H1 (cell line): ENCODE results near the gene CGB3. TPM values are rescaled to one million over a fixed set of nuclear protein-coding genes. Genes with fewer than 3 reads are reported as not detected.

Experiments used
- ATF3 ChIP-seq: IDR thresholded peaks from 2 replicates; pipeline ENCODE4 v1.6.1; 2011; ENCODE audit warnings: low read depth, mild to moderate bottlenecking, low read length; ENCODE audit not compliant: insufficient read depth
- BCL11A ChIP-seq, 2 experiments: IDR thresholded peaks; one replicate each; pipeline ENCODE4 v1.6.1; 2011; ENCODE audit warnings: low read depth in 2 of 2, low read length in 2 of 2, mild to moderate bottlenecking in 2 of 2
- CEBPB ChIP-seq: IDR thresholded peaks from 2 replicates; pipeline ENCODE4 v1.6.1; 2012; ENCODE audit warnings: low read depth, low read length
- CHD1 ChIP-seq: IDR thresholded peaks from 2 replicates; pipeline ENCODE4 v1.6.1; 2012; ENCODE audit warnings: low read depth, low read length, improper control_type of control experiment
- CHD2 ChIP-seq: IDR thresholded peaks from 2 replicates; pipeline ENCODE4 v1.6.1; 2012; ENCODE audit warnings: low read length, improper control_type of control experiment
- CTCF ChIP-seq, 3 experiments: IDR thresholded peaks; 1 replicate in 2 of 3; 2 replicates in 1 of 3; pipeline versions ENCODE4 v1.5.1 to v1.6.1; 2011; ENCODE audit warnings: low read length in 3 of 3, mild to moderate bottlenecking in 3 of 3, inconsistent platforms in 2 of 3, low read depth in 1 of 3, moderate library complexity in 1 of 3; ENCODE audit not compliant: insufficient read depth in 1 of 3; ENCODE audit errors: control extremely low read depth in 1 of 3
- EGR1 ChIP-seq: IDR thresholded peaks from 2 replicates; pipeline ENCODE4 v1.6.1; 2011; ENCODE audit warnings: low read depth, low read length, borderline replicate concordance
- GABPA ChIP-seq: IDR thresholded peaks from 2 replicates; pipeline ENCODE4 v1.6.1; 2011; ENCODE audit warnings: mild to moderate bottlenecking, low read length, moderate library complexity, borderline replicate concordance; ENCODE audit not compliant: insufficient read depth
- NRF1 ChIP-seq: IDR thresholded peaks from 2 replicates; pipeline ENCODE4 v1.6.1; 2011; ENCODE audit warnings: mild to moderate bottlenecking, low read depth, low read length, improper control_type of control experiment
- POLR2A ChIP-seq, 2 experiments: IDR thresholded peaks; 1 replicate in 1 of 2; 2 replicates in 1 of 2; pipeline ENCODE4 v1.6.1; 2011; ENCODE audit warnings: low read depth in 2 of 2, low read length in 2 of 2, mild to moderate bottlenecking in 2 of 2; ENCODE audit errors: control extremely low read depth in 1 of 2
- SAP30 ChIP-seq: fragments of 300-600 bp; sonication (generic); IDR thresholded peaks from 2 replicates; pipeline ENCODE4 v1.7.1; 2012; ENCODE audit warnings: low read length, moderate library complexity, mild to moderate bottlenecking, inconsistent platforms; ENCODE audit not compliant: insufficient read depth, insufficient replicate concordance
- SRF ChIP-seq: IDR thresholded peaks from 2 replicates; pipeline ENCODE4 v1.6.1; 2011; ENCODE audit warnings: mild to moderate bottlenecking, low read depth, low read length, moderate library complexity
- TAF7 ChIP-seq: optimal IDR thresholded peaks from 2 replicates; pipeline ENCODE3; 2011; ENCODE audit warnings: low read depth, mild to moderate bottlenecking, inconsistent platforms, low read length, moderate library complexity, borderline replicate concordance
- TBP ChIP-seq: IDR thresholded peaks from 2 replicates; pipeline ENCODE4 v1.6.1; 2011; ENCODE audit warnings: low read depth, low read length, improper control_type of control experiment
- YY1 ChIP-seq: IDR thresholded peaks from 2 replicates; pipeline ENCODE4 v1.6.1; 2011; ENCODE audit warnings: low read depth, mild to moderate bottlenecking, low read length
- ZNF274 ChIP-seq: IDR thresholded peaks from 2 replicates; pipeline ENCODE4 v1.7.0; 2012; ENCODE audit warnings: low read length, borderline replicate concordance; ENCODE audit errors: extremely low read depth
- polyA plus RNA-seq, 7 experiments: library from polyadenylated mRNA; depleted of rRNA in 3 of 7; stranded (reverse) in 5 of 7; unstranded in 2 of 7; fragments of >200 nt in 5 of 7; fragments of 200-250 nt in 2 of 7; gene quantifications; 1 replicate in 5 of 7; 2 replicates in 1 of 7; 4 replicates in 1 of 7; pipeline versions ENCODE4 v1.2.1 to v1.2.3, GENCODE V29; 2011 to 2013; ENCODE audit warnings: missing spikeins in 2 of 7, mixed read lengths in 2 of 7
- total RNA-seq: library from RNA; stranded (reverse); fragmentation: NEBNext Ultra II Directional; extraction: Animal tissue kit (Norgen Biotek cat#: 25700); gene quantifications from 2 replicates; pipeline ENCODE4 v1.2.1, GENCODE V29; 2021
- TF ChIP-seq, protein P1 (sequence below): IDR thresholded peaks from 2 replicates; pipeline ENCODE4 v1.6.1; 2012; ENCODE audit warnings: low read length, inconsistent platforms

CGB3 gene
- total and polyA plus RNA-seq, 2 of the 8 experiments (the other 6 are each of a cell fraction or from before 2014, with no cell fraction given): not detected

DNA sequence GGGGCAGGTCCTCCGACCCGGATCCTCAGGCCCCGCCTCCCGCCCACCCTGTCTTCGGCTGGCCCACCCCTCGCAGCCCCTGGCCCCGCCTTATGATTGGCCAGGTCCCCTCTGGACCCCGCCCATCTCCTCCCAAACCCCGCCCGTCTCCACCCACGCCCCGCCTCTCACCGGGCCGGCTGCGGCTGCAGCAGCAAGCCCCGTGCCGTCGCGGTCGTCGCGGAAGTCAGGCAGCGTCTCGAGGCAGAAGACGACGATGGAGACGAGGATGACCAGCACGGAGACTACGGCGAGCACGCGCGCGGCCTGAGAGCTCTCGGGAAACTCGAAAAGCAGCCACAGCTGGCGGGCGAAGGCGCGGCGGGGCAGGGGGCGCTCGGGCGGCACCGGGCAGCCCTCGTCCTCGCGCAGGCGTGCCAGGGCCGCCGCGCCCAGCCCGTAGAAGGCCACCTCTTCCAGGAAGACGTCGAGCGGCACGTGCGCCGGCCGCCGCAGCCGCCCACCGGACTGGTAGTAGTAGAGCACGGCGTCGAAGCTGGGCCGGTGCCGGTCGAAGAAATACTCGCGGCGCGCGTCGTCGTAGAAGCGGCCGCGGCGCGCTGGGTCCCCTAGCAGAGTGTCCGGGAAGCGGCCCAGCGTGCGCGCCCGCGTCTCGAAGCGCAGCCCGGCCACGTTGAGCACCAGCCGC, 47.9 kb upstream of the CGB3 start (continued):
- TF ChIP-seq, protein P1, sequence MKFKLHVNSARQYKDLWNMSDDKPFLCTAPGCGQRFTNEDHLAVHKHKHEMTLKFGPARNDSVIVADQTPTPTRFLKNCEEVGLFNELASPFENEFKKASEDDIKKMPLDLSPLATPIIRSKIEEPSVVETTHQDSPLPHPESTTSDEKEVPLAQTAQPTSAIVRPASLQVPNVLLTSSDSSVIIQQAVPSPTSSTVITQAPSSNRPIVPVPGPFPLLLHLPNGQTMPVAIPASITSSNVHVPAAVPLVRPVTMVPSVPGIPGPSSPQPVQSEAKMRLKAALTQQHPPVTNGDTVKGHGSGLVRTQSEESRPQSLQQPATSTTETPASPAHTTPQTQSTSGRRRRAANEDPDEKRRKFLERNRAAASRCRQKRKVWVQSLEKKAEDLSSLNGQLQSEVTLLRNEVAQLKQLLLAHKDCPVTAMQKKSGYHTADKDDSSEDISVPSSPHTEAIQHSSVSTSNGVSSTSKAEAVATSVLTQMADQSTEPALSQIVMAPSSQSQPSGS: no peak
- TF ChIP-seq CHD2: no peak
- TF ChIP-seq CTCF (IDR thresholded peaks at IDR 0.05; ENCODE audit: control extremely low read depth in 1 of 3, insufficient read depth in 1 of 3, low read depth in 1 of 3, low read length in 3 of 3): no peak
- TF ChIP-seq CHD1: no peak
- TF ChIP-seq EGR1: peak; percentile 64; the same call in 1 of the 2 replicates
- no peak; the same call in 1 of the 2 replicates for TF ChIP-seq NRF1
- TF ChIP-seq SAP30: no peak
- no peak for TF ChIP-seq ZNF274
- no peak for TF ChIP-seq TBP
- TF ChIP-seq BCL11A (IDR thresholded peaks at IDR 0.05; ENCODE audit: low read depth in 2 of 2, low read length in 2 of 2): no peak
- TF ChIP-seq CEBPB: no peak
- no peak for TF ChIP-seq SRF
- TF ChIP-seq POLR2A (IDR thresholded peaks at IDR 0.05; ENCODE audit: control extremely low read depth in 1 of 2, low read depth in 2 of 2, low read length in 2 of 2): no peak
- TF ChIP-seq TAF7: no peak
- TF ChIP-seq ATF3: no peak
- no peak for TF ChIP-seq YY1
- no peak for TF ChIP-seq GABPA
